GM12801 (cell line): ENCODE measurements around the gene IFI44.

Experiments used
- CTCF ChIP-seq: IDR thresholded peaks from one replicate; pipeline ENCODE4 v1.5.1; 2011; ENCODE audit warnings: control low read depth; ENCODE audit not compliant: insufficient read length; ENCODE audit errors: extremely low read depth

Gene IFI44

GRCh38 chr1:78712467-78713051 is 62.9 kb downstream of the IFI44 start:
- no peak for TF ChIP-seq CTCF

DNA sequence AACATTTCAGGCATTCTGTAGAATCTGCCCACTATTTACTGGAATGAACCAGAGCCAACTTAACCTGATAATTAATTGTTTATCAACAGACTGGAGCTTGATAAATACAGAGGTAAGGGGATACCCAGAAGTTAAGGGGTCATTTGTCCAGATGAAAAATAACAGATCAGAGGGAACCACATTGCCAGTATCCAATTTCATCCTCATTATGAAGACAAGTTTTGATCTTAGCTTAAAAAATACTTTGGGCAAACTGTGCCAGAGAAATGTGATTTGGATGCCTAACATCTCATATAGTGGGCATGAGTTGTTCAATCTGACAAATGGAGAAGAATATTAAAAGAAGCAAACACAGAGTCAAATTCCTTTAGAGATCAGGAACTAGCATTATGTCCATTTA is 63.7 kb downstream of the IFI44 start:
- TF ChIP-seq CTCF = no peak
